IMR-90 (cell line): ENCODE measurements around the gene FNTB. TPM values are rescaled to one million over a fixed set of nuclear protein-coding genes. Genes with fewer than 3 reads are reported as not detected.

Experiments
- ATAC-seq: fragments of 200-7000 bp; cut with Tn5 transposase; 2 replicates; pipeline ENCODE4 v1.9.1; 2020; ENCODE audit warnings: low read depth, mild to moderate bottlenecking, moderate library complexity
- BruUV-seq: library from RNA; stranded (reverse); fragments of 400-500 nt; replicated peaks from 2 replicates; lab custom pipeline; 2021; lab: Mats Ljungman, UMichigan
- CTCF ChIA-PET: fragments of 300-600 bp; formaldehyde crosslinking; extraction: SDS; loops from one replicate; lab custom pipeline; 2021; ENCODE audit warnings: antibody characterized with exemption; lab: Yijun Ruan, JAX
- POLR2A ChIA-PET: fragments of 300-600 bp; sonication (Branson Sonifier 250); formaldehyde crosslinking; loops from one replicate; lab custom pipeline; 2022; ENCODE audit warnings: antibody characterized with exemption; ENCODE audit not compliant: unreplicated experiment; lab: Charles Lee
- DNase-seq: peaks from one replicate; pipeline ENCODE4 v3.0.0; 2013
- H2AFZ ChIP-seq: replicated peaks from 2 replicates; pipeline ENCODE3; 2013; ENCODE audit warnings: low read length, mild to moderate bottlenecking; ENCODE audit not compliant: poor library complexity
- H2AK5ac ChIP-seq: 2 replicates; pipeline ENCODE4 v1.6.1; 2013; ENCODE audit warnings: low read depth, low read length, inconsistent platforms
- H2AK9ac ChIP-seq: replicated peaks from 2 replicates; pipeline ENCODE3; 2013; ENCODE audit warnings: mild to moderate bottlenecking, low read depth, low read length, moderate library complexity; ENCODE audit not compliant: poor library complexity
- H2BK120ac ChIP-seq: 2 replicates; pipeline ENCODE4 v1.6.1; 2013; ENCODE audit warnings: low read depth, low read length, inconsistent platforms
- H2BK15ac ChIP-seq: 3 replicates; pipeline ENCODE4 v1.6.1; 2013; ENCODE audit warnings: low read depth, low read length, inconsistent platforms
- H2BK20ac ChIP-seq: 2 replicates; pipeline ENCODE4 v1.6.1; 2013; ENCODE audit warnings: low read depth, mild to moderate bottlenecking, inconsistent platforms, low read length, moderate library complexity
- H2BK5ac ChIP-seq: 2 replicates; pipeline ENCODE4 v1.6.1; 2013; ENCODE audit warnings: mild to moderate bottlenecking, low read depth, low read length, inconsistent platforms; ENCODE audit not compliant: poor library complexity, severe bottlenecking
- H3K14ac ChIP-seq: replicated peaks from 2 replicates; pipeline ENCODE4 v1.6.1; 2013; ENCODE audit warnings: low read depth, low read length, inconsistent platforms
- H3K18ac ChIP-seq: 2 replicates; pipeline ENCODE4 v1.6.1; 2013; ENCODE audit warnings: low read depth, low read length, control low read depth
- H3K23ac ChIP-seq: 2 replicates; pipeline ENCODE4 v1.6.1; 2013; ENCODE audit warnings: low read depth, low read length, inconsistent platforms
- H3K27ac ChIP-seq: 2 replicates; pipeline ENCODE4 v1.5.1; 2013; ENCODE audit warnings: mild to moderate bottlenecking, control low read depth, low read length; ENCODE audit not compliant: insufficient read depth
- H3K27me3 ChIP-seq: 2 replicates; pipeline ENCODE4 v1.6.1; 2013; ENCODE audit warnings: low read length; ENCODE audit not compliant: control insufficient read depth, insufficient read depth
- H3K36me3 ChIP-seq: 2 replicates; pipeline ENCODE4 v1.6.1; 2013; ENCODE audit warnings: low read length, mixed read lengths; ENCODE audit not compliant: control insufficient read depth, insufficient read depth
- H3K4ac ChIP-seq: 2 replicates; pipeline ENCODE4 v1.6.1; 2013; ENCODE audit warnings: low read depth, low read length, inconsistent platforms
- H3K4me1 ChIP-seq: 2 replicates; pipeline ENCODE4 v1.6.1; 2013; ENCODE audit warnings: low read length, mixed read lengths; ENCODE audit not compliant: control insufficient read depth, insufficient read depth
- H3K4me2 ChIP-seq: 2 replicates; pipeline ENCODE4 v1.6.1; 2013; ENCODE audit warnings: low read depth, mild to moderate bottlenecking, control low read depth, low read length, moderate library complexity
- H3K4me3 ChIP-seq: 2 replicates; pipeline ENCODE4 v1.5.1; 2013; ENCODE audit warnings: low read depth, mild to moderate bottlenecking, control low read depth, low read length, moderate library complexity; ENCODE audit not compliant: insufficient read depth
- H3K56ac ChIP-seq: 2 replicates; pipeline ENCODE4 v1.6.1; 2013; ENCODE audit warnings: low read length, inconsistent platforms; ENCODE audit not compliant: insufficient read depth; ENCODE audit errors: extremely low read depth
- H3K79me1 ChIP-seq, 2 experiments: 2 replicates each; pipeline ENCODE4 v1.6.1; 2013; ENCODE audit warnings: low read length in 2 of 2, inconsistent platforms in 1 of 2, low read depth in 1 of 2
- H3K9ac ChIP-seq: 2 replicates; pipeline ENCODE4 v1.6.1; 2013; ENCODE audit warnings: low read depth, low read length, control low read depth
- H3K9me1 ChIP-seq: 2 replicates; pipeline ENCODE4 v1.6.1; 2013; ENCODE audit warnings: low read length, inconsistent platforms; ENCODE audit not compliant: insufficient read depth
- H3K9me3 ChIP-seq: 2 replicates; pipeline ENCODE4 v1.6.1; 2013; ENCODE audit warnings: low read length; ENCODE audit not compliant: control insufficient read depth, insufficient read depth
- H4K20me1 ChIP-seq: 2 replicates; pipeline ENCODE4 v1.6.1; 2013; ENCODE audit warnings: low read length, inconsistent platforms; ENCODE audit not compliant: insufficient read depth
- H4K5ac ChIP-seq: 2 replicates; pipeline ENCODE4 v1.6.1; 2013; ENCODE audit warnings: mild to moderate bottlenecking, low read depth, low read length, control low read depth
- H4K8ac ChIP-seq, 2 experiments: 2 replicates each; pipeline ENCODE4 v1.6.1; 2013; ENCODE audit warnings: low read depth in 2 of 2, low read length in 2 of 2, control low read depth in 1 of 2, inconsistent platforms in 1 of 2
- H4K91ac ChIP-seq: 2 replicates; pipeline ENCODE4 v1.6.1; 2013; ENCODE audit warnings: low read depth, low read length, inconsistent platforms; ENCODE audit not compliant: insufficient read depth
- BHLHE40 ChIP-seq: fragments of 150-350 bp; IDR thresholded peaks from 2 replicates; pipeline ENCODE4 v1.6.1; 2016; ENCODE audit warnings: mild to moderate bottlenecking, low read depth, low read length
- FOS ChIP-seq: fragments of 150-350 bp; IDR thresholded peaks from 2 replicates; pipeline ENCODE4 v1.6.1; 2016; ENCODE audit warnings: low read depth, low read length
- MXI1 ChIP-seq: IDR thresholded peaks from 2 replicates; pipeline ENCODE4 v1.6.1; 2012; ENCODE audit warnings: low read depth, mild to moderate bottlenecking, low read length, moderate library complexity, borderline replicate concordance
- POLR2A ChIP-seq: IDR thresholded peaks from 2 replicates; pipeline ENCODE4 v1.6.1; 2012; ENCODE audit warnings: mild to moderate bottlenecking, low read depth, low read length
- RFX5 ChIP-seq: IDR thresholded peaks from 2 replicates; pipeline ENCODE4 v1.8.0; 2012; ENCODE audit warnings: low read depth, mild to moderate bottlenecking, low read length, moderate library complexity
- WGBS, 2 experiments: methylation state at CpG; one replicate each; pipeline versions ENCODE4 v1.1.5 to v1.1.7; 2013; ENCODE audit warnings: missing lambda C conversion rate in 2 of 2; ENCODE audit not compliant: insufficient read length in 1 of 2; ENCODE audit errors: extremely low coverage in 2 of 2; 5-methylcytosine and 5-hydroxymethylcytosine counted together
- dilution Hi-C: fragments of 300-500 bp; cut with HindIII; formaldehyde crosslinking; loops from one replicate; pipeline ENCODE4 v1.14.3; 2018; ENCODE audit warnings: low sequenced_read_pairs; ENCODE audit not compliant: unreplicated experiment
- in situ Hi-C: fragments of 300-500 bp; cut with MboI; formaldehyde crosslinking; loops from 3 replicates; pipeline ENCODE4 v1.14.3; 2019; ENCODE audit warnings: low sequenced_read_pairs, inconsistent platforms, mixed read lengths
- intact Hi-C: fragments of 100-400 bp; cut with micrococcal nuclease; formaldehyde crosslinking; loops from 2 replicates; pipeline ENCODE4 v1.10.0; 2022
- polyA plus RNA-seq, 3 experiments: library from polyadenylated mRNA; depleted of rRNA; stranded (reverse); fragments of >200 nt; gene quantifications; 2 replicates each; pipeline ENCODE4 v1.2.3, GENCODE V29; 2012; ENCODE audit warnings: low replicate concordance in 1 of 3
- total RNA-seq: library from RNA; depleted of rRNA; stranded (reverse); fragments of >200 nt; gene quantifications from 2 replicates; pipeline ENCODE4 v1.2.3, GENCODE V29; 2012
- TF ChIP-seq, protein P1 (sequence below): conservative IDR thresholded peaks from 2 replicates; pipeline ENCODE4 v1.5.1; 2012; ENCODE audit warnings: mild to moderate bottlenecking, low read depth, low read length, improper control_type of control experiment

FNTB gene
- total and polyA plus RNA-seq, 2 of the 4 experiments (the other 2 are of a cell fraction): 9.9 to 18.5 TPM

- H3K79me1 ChIP-seq: no peaks in the 10 kb centered on the region; a peak in 1 of 4 replicates
- H4K5ac ChIP-seq: no peak overlapping the region
- no peak overlapping the region for H3K56ac ChIP-seq
- DNase-seq: no peak
- dilution Hi-C loops (no loop called here), intact Hi-C loops (no loop called here), in situ Hi-C loops (no loop called here)
- no peak overlapping the region for H3K27ac ChIP-seq
- no peak overlapping the region for H3K9ac ChIP-seq
- H4K20me1 ChIP-seq: no peaks in the 10 kb centered on the region
- H2BK15ac ChIP-seq: no peak overlapping the region
- H3K14ac ChIP-seq: no peak overlapping the region
- no TSS peak for BruUV-seq
- no peak overlapping the region for H2BK5ac ChIP-seq
- no peak overlapping the region for H4K91ac ChIP-seq
- no peak overlapping the region for H3K4ac ChIP-seq
- TF ChIP-seq MXI1 (no peak), RFX5 (no peak), POLR2A (no peak), FOS (no peak), BHLHE40 (no peak)
- TF ChIP-seq, protein P1, sequence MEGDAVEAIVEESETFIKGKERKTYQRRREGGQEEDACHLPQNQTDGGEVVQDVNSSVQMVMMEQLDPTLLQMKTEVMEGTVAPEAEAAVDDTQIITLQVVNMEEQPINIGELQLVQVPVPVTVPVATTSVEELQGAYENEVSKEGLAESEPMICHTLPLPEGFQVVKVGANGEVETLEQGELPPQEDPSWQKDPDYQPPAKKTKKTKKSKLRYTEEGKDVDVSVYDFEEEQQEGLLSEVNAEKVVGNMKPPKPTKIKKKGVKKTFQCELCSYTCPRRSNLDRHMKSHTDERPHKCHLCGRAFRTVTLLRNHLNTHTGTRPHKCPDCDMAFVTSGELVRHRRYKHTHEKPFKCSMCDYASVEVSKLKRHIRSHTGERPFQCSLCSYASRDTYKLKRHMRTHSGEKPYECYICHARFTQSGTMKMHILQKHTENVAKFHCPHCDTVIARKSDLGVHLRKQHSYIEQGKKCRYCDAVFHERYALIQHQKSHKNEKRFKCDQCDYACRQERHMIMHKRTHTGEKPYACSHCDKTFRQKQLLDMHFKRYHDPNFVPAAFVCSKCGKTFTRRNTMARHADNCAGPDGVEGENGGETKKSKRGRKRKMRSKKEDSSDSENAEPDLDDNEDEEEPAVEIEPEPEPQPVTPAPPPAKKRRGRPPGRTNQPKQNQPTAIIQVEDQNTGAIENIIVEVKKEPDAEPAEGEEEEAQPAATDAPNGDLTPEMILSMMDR: no peak
- H2BK20ac ChIP-seq: no peak overlapping the region
- no CpG with 5 or more reads among the region's 2 CpGs for WGBS, 2 experiments
- no peak overlapping the region for H2AK9ac ChIP-seq
- peaks cover 4% of the 10 kb centered on the region; the same call in 1 of the 2 replicates for H3K4me1 ChIP-seq
- no peak overlapping the region for H2BK120ac ChIP-seq
- H3K9me1 ChIP-seq: no peaks in the 10 kb centered on the region
- ATAC-seq: no peak
- no peak overlapping the region for H3K4me3 ChIP-seq
- no peak overlapping the region for H4K8ac ChIP-seq
- no peaks in the 10 kb centered on the region for H3K27me3 ChIP-seq
- H3K4me2 ChIP-seq: no peak overlapping the region
- H3K18ac ChIP-seq: no peak overlapping the region
- no peak overlapping the region for H3K23ac ChIP-seq
- no peaks in the 10 kb centered on the region; the same call in 1 of the 2 replicates for H3K36me3 ChIP-seq
- no peaks in the 10 kb centered on the region for H3K9me3 ChIP-seq
- no peak overlapping the region for H2AK5ac ChIP-seq
- POLR2A ChIA-PET: no interaction called here
- H2AFZ ChIP-seq: no peak overlapping the region
- CTCF ChIA-PET: no interaction called here
Observed at GRCh38 chr14:64966976-64967375, 19.7 kb upstream of the FNTB start.
